BE2C (cell line): ENCODE measurements around the gene CDH22.
A peak's percentile ranks its signal among the peaks of the same experiment; 100 is the strongest.

Experiments used
- DNase-seq: peaks from one replicate; pipeline ENCODE4 v3.0.0-alpha.2; 2020
- H3K27me3 ChIP-seq: fragments of 250-450 bp; sonication (Bioruptor Pico); 2 replicates; pipeline ENCODE4 v1.5.1; 2020; ENCODE audit warnings: mild to moderate bottlenecking
- H3K36me3 ChIP-seq: fragments of 250-450 bp; sonication (Bioruptor Pico); 2 replicates; pipeline ENCODE4 v1.5.1; 2020; ENCODE audit warnings: mild to moderate bottlenecking
- H3K4me1 ChIP-seq: fragments of 250-450 bp; sonication (Bioruptor Pico); 2 replicates; pipeline ENCODE4 v1.5.1; 2020
- H3K4me3 ChIP-seq: 2 replicates; pipeline ENCODE4 v1.5.1; 2011; ENCODE audit warnings: low read depth, low read length
- H3K9me3 ChIP-seq: fragments of 250-450 bp; sonication (Bioruptor Pico); 2 replicates; pipeline ENCODE4 v1.5.1; 2020
- TF ChIP-seq, protein P1 (sequence below): IDR thresholded peaks from 2 replicates; pipeline ENCODE4 v1.5.1; 2012; ENCODE audit warnings: mild to moderate bottlenecking, low read depth, low read length

CDH22 gene

DNA sequence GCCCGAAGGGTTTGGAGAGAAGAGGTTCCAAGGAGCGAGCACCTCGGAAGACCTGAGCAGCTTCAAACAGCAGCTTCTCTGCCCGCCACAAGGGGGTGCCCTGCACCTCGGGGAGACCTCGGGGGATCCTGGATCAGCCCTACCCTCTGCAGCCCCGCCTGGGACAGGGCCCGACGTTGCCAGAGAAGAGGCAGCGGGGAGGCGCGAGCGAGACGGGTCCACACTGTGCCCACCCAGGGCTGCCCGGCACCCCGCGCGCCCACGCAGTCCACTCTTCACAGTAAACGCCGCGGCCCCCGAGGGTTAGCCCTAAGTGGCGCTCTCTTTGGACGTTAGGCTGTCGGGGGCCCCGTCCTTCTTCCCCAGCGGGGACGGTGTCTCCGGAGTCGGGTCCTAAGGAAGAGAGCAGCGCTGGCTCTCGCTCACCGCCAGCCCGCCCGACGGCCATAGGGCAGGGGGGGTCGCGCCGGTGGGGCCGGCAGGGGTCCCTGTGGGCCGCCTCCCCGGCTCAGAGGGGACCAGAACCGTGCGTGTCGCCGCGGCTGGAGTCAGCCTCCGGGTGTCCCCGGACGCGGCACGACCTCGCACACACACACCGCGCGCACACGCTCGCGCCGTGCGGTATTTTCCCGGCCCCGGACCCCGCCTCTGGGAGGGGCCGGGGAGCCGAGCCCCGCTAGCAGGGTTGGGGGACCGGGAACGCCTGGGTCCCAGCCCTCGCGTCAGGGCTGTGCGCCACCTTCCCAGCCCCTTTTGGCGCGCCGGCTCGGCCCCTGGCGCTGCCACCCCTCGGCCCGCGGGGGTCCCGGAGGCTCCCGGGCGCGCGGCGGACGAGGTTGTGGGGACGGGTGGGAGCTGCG, 929 bp downstream of the CDH22 start:
- DNase-seq: peak; percentile 74
- H3K9me3 ChIP-seq: no peaks in the 10 kb centered on the region
- TF ChIP-seq, protein P1, sequence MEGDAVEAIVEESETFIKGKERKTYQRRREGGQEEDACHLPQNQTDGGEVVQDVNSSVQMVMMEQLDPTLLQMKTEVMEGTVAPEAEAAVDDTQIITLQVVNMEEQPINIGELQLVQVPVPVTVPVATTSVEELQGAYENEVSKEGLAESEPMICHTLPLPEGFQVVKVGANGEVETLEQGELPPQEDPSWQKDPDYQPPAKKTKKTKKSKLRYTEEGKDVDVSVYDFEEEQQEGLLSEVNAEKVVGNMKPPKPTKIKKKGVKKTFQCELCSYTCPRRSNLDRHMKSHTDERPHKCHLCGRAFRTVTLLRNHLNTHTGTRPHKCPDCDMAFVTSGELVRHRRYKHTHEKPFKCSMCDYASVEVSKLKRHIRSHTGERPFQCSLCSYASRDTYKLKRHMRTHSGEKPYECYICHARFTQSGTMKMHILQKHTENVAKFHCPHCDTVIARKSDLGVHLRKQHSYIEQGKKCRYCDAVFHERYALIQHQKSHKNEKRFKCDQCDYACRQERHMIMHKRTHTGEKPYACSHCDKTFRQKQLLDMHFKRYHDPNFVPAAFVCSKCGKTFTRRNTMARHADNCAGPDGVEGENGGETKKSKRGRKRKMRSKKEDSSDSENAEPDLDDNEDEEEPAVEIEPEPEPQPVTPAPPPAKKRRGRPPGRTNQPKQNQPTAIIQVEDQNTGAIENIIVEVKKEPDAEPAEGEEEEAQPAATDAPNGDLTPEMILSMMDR: peak; percentile 90
- peak overlapping the region; percentile 43 for H3K4me3 ChIP-seq
- H3K36me3 ChIP-seq: no peaks in the 10 kb centered on the region
- H3K27me3 ChIP-seq: peaks cover 26% of the 10 kb centered on the region
- H3K4me1 ChIP-seq: peaks cover 3% of the 10 kb centered on the region; the same call in 1 of the 2 replicates

DNA sequence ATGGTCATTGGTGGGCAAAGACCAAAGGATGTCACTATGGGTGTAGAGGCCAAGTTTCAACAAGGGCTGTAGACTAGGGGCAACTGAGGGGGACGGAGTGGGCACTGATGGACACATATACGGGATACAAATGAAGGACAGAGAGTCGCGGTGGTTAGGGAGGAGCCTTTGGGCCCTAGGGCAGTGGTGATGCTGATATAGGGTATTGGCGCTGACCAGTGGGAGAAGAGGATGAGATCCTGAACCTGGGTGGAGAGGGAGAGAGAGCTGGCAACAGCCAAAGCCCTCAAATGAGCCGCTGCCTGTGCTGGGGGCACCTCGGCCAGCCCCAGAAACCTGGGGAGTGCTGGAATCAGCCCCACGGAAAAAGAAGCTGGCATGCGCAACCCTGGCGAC, 1.6 kb downstream of the CDH22 start:
- Histone ChIP-seq H3K4me3 (no peak overlapping the region), H3K4me1 (no peaks in the 10 kb centered on the region), H3K36me3 (no peaks in the 10 kb centered on the region), H3K9me3 (no peaks in the 10 kb centered on the region), H3K27me3 (peaks cover 26% of the 10 kb centered on the region)
- TF ChIP-seq, protein P1: no peak
- no peak for DNase-seq

DNA sequence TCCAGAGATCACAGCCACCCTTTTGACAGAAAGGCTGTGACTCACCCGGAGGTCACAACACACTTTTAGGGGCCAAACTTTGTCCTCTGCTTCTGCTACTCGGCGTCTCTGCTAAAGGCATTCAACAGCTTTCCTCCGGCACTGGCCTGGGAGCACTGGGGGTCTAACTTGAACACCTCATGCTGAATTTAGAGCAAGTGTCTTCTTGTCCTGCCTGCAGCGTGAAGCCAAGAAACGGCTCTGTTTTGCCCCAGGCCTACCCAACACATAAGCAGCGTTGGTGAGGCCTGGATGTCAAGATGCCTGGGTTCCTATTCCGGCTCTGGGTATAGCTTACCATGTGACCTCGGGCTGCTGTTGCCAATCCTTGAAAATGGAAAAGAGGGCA, 2.3 kb downstream of the CDH22 start:
- no peak for DNase-seq
- TF ChIP-seq, protein P1: no peak
- Histone ChIP-seq H3K27me3 (peaks cover 26% of the 10 kb centered on the region), H3K4me1 (no peaks in the 10 kb centered on the region), H3K9me3 (no peaks in the 10 kb centered on the region), H3K4me3 (no peak overlapping the region), H3K36me3 (no peaks in the 10 kb centered on the region)

DNA sequence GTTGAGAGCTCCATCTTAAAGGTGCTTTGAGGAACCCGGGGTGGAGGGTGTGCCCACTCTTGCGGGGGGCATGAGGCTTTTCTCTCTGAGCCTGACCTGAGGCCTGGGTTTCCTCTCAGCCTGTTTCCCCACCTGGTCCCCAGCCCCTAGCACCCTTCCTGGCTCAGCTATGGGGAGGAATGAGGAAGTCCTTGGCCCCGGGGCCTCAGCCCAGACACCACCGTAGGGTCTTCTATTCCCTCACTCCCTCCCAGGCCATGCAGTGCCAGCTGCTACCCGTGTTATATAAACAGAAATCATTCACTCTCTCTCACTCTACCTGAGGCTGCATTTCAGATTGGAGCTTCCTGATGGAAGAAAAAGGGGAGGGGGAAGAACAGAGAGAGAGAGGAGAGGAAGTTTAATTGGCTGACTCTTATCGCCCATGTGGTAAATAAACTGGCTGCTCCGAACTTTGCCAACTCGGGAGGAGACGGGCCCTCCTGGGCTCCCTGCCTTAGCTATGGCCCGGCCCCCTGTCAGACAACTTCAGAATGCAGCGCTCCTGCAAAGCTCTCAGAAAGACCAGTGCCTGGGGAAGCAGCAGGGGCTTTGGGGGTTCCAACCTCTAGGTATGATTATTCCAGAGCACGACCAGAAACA, 2.8 kb downstream of the CDH22 start:
- Histone ChIP-seq H3K27me3 (peaks cover 26% of the 10 kb centered on the region), H3K4me1 (no peaks in the 10 kb centered on the region), H3K9me3 (no peaks in the 10 kb centered on the region), H3K4me3 (no peak overlapping the region), H3K36me3 (no peaks in the 10 kb centered on the region)
- no peak for DNase-seq
- TF ChIP-seq, protein P1: no peak

GRCh38 chr20:46304852-46305251, 3.4 kb downstream of the CDH22 start:
- no peaks in the 10 kb centered on the region for H3K4me1 ChIP-seq
- H3K4me3 ChIP-seq: no peak overlapping the region
- DNase-seq: no peak
- H3K27me3 ChIP-seq: peaks cover 26% of the 10 kb centered on the region
- no peaks in the 10 kb centered on the region for H3K9me3 ChIP-seq
- H3K36me3 ChIP-seq: no peaks in the 10 kb centered on the region
- TF ChIP-seq, protein P1: no peak

DNA sequence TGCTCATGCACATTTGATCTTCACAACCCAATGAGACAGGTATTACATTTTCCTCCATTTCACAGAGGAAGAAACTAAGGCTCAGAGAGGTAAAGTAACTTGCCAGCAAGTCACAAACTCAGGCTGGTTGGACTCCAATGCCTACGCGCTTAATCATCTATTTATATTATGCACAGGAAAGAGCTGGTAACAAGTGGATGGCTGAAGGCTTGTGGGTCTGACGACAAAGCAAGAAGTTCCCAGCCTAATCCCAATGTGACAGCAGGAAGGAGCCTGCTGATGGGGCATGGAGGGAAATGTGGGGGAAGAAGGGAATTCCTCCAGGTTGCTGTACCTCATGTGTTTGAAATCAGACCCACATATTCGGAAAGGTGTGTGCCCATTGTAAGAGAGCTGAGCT, 3.9 kb downstream of the CDH22 start:
- Histone ChIP-seq H3K4me1 (no peaks in the 10 kb centered on the region), H3K27me3 (peaks cover 26% of the 10 kb centered on the region), H3K4me3 (no peak overlapping the region)

More for the DNA sequence above, 3.9 kb downstream of the CDH22 start:
- Histone ChIP-seq H3K36me3 (no peaks in the 10 kb centered on the region), H3K9me3 (no peaks in the 10 kb centered on the region)
- TF ChIP-seq, protein P1: no peak
- no peak for DNase-seq
